NCI-H2196 (cell line): ENCODE measurements around the gene PLIN3.
"Not testable (repeated sequence)": the region's sequence is repeated elsewhere in the genome, so short reads cannot be mapped to it uniquely, and the experiment has no call there.

Source experiments
- DNase-seq: peaks from one replicate; lab custom pipeline; 2025; ENCODE audit not compliant: unreplicated experiment; lab: John Stamatoyannopoulos, UW

PLIN3 gene

GRCh38 chr19:4892962-4893361 lies 25.5 kb upstream of the PLIN3 start:
- DNase-seq, result not testable (repeated sequence)

DNA sequence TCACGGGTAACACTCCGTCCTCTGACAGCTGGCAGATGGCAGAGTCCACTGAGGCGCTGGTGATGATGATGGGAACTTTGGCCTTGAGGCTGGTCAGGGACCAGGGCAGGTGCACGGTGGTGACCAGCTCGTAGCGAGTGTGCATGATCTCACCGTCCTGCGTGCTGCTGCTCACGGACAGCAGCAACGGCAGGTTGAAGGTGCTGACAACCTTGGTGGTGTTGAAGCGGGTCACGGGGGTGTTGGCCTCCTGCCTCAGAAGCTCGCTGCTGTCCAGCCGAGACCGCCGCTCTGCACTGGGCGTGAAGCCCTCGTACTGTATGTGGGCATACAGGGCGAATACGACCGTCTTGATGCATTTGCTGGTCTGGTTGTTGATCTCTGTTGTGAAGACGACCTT lies 23.6 kb upstream of the PLIN3 start:
- DNase-seq, result no peak

- no peak for DNase-seq
Measured at GRCh38 chr19:4889034-4889815, 21.8 kb upstream of the PLIN3 start.

DNA sequence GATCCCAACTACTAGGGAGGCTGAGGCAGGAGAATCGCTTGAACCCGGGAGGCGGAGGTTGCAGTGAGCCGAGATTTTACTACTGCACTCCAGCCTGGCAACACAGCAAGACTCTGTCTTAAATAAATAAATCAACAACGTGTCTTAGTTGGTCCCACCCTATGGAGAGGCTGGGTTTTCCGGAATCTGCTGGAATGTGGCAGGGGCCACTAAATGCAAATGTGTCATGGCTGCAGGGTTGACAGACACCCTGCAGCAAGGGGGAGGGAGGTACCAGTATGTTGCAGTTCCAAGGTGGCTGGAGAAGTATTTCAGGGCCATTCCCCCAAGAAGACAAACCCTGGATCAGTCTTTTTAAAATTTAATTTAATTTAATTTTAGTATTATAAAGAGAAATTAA lies 20.3 kb upstream of the PLIN3 start:
- DNase-seq, result not testable (repeated sequence)

DNA sequence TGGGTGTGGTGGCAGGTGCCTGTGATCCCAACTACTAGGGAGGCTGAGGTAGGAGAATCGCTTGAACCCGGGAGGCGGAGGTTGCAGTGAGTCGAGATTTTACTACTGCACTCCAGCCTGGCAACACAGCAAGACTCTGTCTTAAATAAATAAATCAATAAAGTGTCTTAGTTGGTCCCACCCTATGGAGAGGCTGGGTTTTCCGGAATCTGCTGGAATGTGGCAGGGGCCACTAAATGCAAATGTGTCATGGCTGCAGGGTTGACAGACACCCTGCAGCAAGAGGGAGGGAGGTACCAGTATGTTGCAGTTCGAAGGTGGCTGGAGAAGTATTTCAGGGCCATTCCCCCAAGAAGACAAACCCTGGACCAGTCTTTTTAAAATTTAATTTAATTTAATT lies 17.5 kb upstream of the PLIN3 start:
- DNase-seq, result not testable (repeated sequence)

DNA sequence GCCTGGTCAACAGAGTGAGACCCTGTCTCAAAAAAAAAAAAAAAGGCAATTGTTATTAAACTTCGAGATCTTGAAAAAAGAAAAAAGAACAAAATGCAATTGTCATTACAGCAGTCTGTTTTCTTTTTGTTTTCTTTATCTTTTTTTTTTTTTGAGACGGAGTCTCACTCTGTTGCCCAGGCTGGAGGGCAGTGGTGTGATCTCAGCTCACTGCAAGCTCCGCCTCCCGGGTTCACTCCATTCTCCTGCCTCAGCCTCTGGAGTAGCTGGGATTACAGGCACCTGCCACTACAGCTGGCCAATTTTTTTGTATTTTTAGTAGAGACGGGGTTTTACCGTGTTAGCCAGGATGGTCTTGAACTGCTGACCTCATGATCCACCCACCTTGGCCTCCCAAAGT lies 15.4 kb upstream of the PLIN3 start:
- not testable (repeated sequence) for DNase-seq

DNA sequence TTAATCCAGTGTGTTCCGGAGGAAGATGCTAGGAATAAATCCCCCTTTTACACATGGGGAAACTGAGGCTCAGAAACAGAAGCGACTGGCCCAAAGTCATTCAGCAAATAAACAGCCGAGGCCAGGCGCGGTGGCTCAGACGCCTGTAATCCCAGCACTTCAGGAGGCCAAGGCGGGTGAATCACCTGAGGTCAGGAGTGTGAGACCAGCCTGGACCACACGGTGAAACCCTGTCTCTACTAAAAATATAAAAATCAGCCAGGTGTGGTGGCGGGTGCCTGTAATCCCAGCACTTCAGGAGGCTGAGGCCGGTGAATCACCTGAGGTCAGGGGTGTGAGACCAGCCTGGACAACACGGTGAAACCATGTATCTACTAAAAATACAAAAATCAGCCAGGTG lies 11.6 kb upstream of the PLIN3 start:
- no peak for DNase-seq

DNA sequence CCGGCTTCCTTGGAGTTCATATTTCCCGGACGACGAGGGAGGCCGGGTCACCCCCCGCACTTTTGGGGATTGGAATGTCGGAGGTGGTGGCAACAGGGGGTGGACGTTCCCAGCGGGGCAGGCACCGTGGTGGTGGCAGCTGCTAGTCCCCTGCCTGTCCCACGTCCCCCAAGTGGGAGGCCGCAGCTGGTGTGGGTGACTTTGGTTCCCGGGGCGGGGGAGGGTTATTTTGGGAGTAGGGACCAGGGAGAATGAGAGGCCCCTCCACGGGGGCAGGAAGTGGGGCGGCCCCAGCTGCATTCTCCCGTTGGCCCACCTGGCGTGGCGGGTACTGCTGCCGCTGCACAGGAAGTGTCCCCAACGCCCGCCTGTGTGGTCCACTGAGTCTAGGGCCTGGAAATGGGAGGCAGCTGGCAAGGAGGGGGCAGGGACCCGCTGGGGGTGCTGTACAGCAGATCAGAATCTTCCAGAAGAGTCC lies 11.1 kb upstream of the PLIN3 start:
- DNase-seq, result no peak

- no peak for DNase-seq
Measured at GRCh38 chr19:4877753-4878490, 10.5 kb upstream of the PLIN3 start.

GRCh38 chr19:4873930-4874329 lies 6.5 kb upstream of the PLIN3 start:
- no peak for DNase-seq

- DNase-seq, result no peak
Measured at GRCh38 chr19:4871711-4872110, 4.2 kb upstream of the PLIN3 start.

DNA sequence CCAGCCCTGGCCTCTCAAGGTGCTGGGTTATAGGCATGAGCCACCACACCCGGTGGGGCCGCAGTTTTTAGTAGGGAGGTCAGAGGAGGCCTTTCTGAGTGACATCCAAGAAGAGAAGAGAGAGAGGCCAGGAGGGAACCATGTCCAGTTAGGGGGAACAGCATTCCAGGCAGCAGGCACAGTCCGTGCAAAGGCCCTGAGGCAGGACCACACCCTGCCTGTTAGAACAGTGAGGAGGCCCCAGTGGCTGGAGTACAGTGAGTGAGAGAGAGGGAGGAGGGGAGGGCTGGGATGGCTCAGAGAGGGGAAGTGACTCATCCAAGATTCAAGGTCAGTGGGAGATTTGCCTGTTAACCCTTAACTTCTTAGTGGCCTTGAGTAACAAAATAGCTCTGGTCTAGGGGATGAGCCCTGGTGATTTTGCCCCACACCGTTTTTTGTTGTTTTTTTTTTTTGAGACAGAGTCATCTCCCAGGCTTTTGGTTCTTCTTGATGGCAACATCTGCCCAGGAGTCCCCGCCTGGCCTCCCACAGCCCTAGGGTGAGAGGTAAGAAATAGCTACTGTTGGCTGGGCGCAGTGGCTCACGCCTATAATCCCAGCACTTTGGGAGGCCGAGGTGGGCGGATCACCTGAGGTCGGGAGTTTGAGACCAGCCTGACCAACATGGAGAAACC lies 2.7 kb upstream of the PLIN3 start:
- DNase-seq, result no peak

DNA sequence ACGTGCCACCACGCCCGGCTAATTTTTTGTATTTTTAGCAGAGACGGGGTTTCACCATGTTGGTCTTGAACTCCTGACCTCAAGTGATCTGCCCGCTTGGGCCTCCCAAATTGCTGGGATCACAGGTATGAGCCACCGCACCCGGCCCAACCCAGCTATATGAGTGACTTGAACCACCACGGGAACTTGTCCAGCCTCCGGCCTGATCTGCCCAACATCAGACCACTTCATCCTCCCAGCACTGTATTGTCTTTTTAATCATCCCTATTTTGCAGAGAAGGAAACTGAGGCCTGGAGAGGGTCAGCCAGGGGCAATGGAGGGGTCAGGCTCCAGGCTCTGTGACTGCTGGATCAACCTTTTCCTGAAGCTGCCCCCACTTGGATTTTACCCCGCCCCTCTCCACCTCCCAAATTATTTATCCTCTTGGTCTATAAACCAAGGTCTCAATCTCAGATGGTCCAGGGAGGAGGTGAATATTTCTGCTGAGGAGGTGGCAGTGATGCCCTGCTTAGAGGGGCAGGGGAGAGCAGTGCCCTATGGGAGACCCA lies 893 bp upstream of the PLIN3 start:
- DNase-seq, result no peak

DNA sequence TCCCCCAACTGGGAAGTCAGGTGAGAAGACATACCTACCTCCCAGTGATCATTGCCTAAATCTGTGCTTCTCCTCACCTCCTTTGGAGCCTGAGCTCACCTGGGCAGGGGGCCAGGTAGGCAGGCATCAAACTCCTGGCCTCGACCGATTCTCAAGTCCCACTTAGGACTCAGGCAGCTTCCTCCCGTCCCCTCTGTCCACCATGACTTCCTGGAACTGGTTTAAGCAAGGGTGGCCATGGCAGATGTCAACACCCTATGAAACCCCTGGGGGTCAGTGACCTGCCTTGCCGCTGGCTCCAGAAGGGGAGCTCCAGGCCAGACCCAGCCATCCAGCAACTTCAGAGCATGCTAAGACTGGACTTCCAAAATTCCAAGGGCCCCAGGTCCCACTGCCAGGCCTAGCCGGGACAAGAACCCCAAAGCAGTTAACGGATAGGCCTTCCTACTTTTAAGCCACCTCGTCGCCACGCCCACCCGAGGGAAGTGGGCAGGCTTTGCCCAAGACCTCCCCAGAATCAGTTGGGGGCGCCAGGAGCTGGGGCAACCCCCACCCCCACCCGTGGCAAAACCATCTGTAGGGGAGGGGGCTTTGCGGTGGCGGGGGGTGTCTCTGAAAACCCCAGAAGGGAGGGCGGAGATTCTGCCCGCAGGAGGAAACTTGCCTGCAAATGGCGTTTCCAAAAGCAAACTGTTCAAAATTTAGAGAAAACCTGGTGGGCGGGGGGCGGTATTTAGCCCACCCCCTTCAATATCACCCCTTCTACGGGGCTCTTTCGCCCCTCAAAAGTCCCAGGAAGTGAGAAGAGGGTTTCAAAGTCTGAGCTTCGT lies 657 bp downstream of the PLIN3 start:
- no peak for DNase-seq

DNA sequence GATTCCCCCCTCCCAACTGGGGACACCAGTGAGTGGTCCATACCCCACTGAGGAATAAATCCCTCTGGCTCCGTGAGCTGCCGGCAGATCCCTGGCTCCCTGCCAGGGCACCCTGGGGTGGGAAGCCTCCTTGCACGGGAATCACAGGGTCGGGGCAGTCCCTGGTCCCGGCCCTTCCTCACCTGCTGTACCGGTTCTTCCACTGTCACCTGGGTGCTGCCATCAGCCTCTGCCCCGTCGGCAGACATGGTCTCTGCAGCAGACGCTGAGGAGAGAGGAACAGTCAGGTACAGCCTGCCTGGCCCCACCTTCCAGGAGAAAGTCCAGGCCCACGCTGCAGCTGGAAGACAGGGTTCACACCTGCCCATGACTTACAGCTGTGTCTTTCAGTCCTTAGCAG lies 6.3 kb downstream of the PLIN3 start:
- DNase-seq, result no peak

DNA sequence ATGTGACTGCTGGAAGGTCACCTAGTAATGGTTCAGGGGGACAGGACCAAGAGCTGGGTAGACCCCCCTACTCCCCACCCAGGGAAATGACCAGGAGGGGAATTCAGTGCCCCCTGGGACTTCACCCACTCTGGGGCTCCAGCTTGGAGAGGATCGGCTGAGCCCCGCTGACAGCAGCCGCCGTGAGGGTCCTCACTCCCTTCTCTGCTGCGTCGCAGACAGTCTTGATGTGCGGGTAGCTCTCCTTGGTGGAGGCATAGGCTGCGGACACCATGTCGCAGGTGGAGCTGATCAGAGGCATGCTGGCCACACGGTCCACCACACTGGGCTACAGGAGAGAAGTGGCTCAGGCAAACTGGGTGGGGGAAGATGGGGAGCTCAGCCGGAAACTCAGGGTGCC lies 7.8 kb downstream of the PLIN3 start:
- no peak for DNase-seq

DNA sequence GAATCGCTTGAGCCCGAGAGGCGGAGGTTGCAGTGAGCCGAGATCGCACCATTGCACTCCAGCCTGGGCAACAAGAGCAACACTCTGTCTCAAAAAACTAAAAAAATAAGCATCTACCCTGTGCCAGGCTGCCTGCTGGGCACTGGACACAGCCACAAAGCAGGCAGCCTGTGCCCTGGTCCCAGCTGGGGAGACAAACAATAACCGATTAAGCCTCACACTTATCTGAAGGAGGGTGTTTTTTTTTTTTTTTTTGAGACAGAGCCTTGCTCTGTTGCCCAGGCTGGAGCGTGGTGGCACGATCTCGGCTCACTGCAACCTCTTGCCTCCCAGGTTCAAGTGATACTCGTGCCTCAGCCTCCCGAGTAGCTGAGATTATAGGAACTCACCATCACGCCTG lies 11.0 kb downstream of the PLIN3 start:
- DNase-seq, result not testable (repeated sequence)

GRCh38 chr19:4853506-4853905 lies 14.0 kb downstream of the PLIN3 start:
- not testable (repeated sequence) for DNase-seq

DNA sequence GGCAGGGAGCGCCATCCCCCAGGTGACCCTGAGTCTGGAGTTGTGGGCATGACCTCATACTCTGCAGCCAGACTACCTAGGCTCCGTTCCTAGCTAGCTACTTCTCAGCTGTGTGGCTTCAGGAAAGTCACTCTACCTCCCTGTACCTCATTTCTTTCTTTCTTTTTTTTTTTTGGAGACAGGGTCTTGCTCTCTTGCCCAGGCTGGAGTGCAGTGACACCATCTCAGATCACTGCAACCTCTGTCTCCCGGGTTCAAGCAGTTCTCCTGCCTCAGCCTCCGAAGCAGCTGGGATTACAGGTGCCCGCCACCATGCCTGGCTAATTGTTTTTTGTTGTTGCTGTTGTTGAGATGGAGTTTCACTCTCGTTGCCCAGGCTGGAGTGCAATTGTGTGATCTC lies 15.0 kb downstream of the PLIN3 start:
- no peak for DNase-seq

DNA sequence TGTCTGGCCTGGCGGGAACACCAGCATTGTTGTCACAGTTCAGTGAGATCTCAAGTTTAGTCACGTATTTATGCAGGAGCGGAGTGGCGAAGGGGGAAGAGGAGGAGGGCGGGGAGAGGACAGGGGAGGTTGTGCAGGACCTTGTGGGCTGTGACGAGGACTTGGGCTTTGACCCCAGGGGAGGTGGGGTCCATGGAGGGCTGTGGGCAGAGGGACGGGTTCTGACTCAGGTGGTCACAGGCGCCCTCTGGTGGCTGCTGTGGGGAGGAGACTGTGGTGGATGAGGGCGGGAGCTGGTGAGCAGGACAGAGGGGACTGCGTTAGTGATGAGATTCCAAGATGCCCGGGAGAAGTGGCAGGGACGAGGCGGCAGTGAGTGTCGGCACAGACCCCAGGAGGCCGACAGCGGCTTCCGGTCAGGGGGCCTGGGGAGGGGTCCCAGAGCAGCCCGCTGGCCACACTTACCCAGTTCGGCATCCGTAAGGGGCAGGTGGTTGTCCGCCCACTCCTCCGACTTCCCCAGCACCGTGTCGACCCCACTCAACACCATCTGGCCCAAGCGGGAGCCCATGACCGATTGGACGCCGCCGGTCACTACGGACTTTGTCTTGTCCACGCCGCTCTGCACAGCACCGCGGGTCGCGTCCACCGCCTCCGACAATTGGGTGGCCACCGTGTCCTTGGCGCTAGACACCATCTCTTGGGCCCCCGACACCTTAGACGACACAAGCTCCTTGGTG lies 15.7 kb downstream of the PLIN3 start:
- peak; percentile 57 for DNase-seq
